WTC11 (cell line): ENCODE data around the gene NKPD1.

Experiments
- ATF6 ChIP-seq: sonication (generic); formaldehyde crosslinking; IDR thresholded peaks from 2 replicates; pipeline ENCODE4 v1.8.1; 2023; ENCODE audit warnings: mild to moderate bottlenecking, missing genetic modification reagents
- CREM ChIP-seq: sonication (generic); formaldehyde crosslinking; IDR thresholded peaks from 2 replicates; pipeline ENCODE4 v1.8.1; 2022; ENCODE audit warnings: mild to moderate bottlenecking, missing genetic modification reagents, moderate library complexity
- CTCF ChIP-seq: fragments of 200-600 bp; IDR thresholded peaks from 2 replicates; pipeline ENCODE4 v1.8.0; 2022; ENCODE audit warnings: antibody characterized with exemption
- E2F4 ChIP-seq: sonication (generic); formaldehyde crosslinking; IDR thresholded peaks from 2 replicates; pipeline ENCODE4 v1.8.1; 2022; ENCODE audit warnings: low read depth, mild to moderate bottlenecking, moderate library complexity, missing genetic modification reagents, borderline replicate concordance
- ESRRA ChIP-seq: sonication (generic); formaldehyde crosslinking; IDR thresholded peaks from 2 replicates; pipeline ENCODE4 v1.8.1; 2022; ENCODE audit warnings: mild to moderate bottlenecking, missing genetic modification reagents, borderline replicate concordance
- FOXK1 ChIP-seq: sonication (generic); formaldehyde crosslinking; IDR thresholded peaks from 2 replicates; pipeline ENCODE4 v1.8.0; 2022; ENCODE audit warnings: mild to moderate bottlenecking, moderate library complexity, missing genetic modification reagents
- MAX ChIP-seq: sonication (generic); formaldehyde crosslinking; IDR thresholded peaks from 2 replicates; pipeline ENCODE4 v1.8.0; 2022; ENCODE audit warnings: mild to moderate bottlenecking, missing genetic modification reagents
- RELA ChIP-seq: sonication (generic); formaldehyde crosslinking; IDR thresholded peaks from 2 replicates; pipeline ENCODE4 v1.8.1; 2022; ENCODE audit warnings: missing genetic modification reagents, mild to moderate bottlenecking, borderline replicate concordance
- TCF7 ChIP-seq: sonication (generic); formaldehyde crosslinking; IDR thresholded peaks from 2 replicates; pipeline ENCODE4 v1.8.0; 2022; ENCODE audit warnings: mild to moderate bottlenecking, low read depth, missing genetic modification reagents, moderate library complexity
- USF1 ChIP-seq: sonication (generic); formaldehyde crosslinking; IDR thresholded peaks from 2 replicates; pipeline ENCODE4 v1.8.0; 2022; ENCODE audit warnings: mild to moderate bottlenecking, missing genetic modification reagents
- USF2 ChIP-seq: sonication (generic); formaldehyde crosslinking; IDR thresholded peaks from 2 replicates; pipeline ENCODE4 v1.8.1; 2023; ENCODE audit warnings: mild to moderate bottlenecking, missing genetic modification reagents, moderate library complexity
- ZBTB43 ChIP-seq: sonication (generic); formaldehyde crosslinking; IDR thresholded peaks from 2 replicates; pipeline ENCODE4 v1.8.1; 2023; ENCODE audit warnings: mild to moderate bottlenecking, missing genetic modification reagents
- ZNF425 ChIP-seq: fragments of 250-450 bp; sonication (Bioruptor Pico); conservative IDR thresholded peaks from 2 replicates; pipeline ENCODE4 v1.9.0; 2021; ENCODE audit warnings: mild to moderate bottlenecking

GRCh38 chr19:45136507-45137178 is 24.1 kb downstream of the NKPD1 start:
- TF ChIP-seq RELA (CRISPR knock-in tag) (no peak), CTCF (no peak), ZBTB43 (CRISPR knock-in tag) (no peak), ESRRA (no peak), ZNF425 (CRISPR knock-in tag) (no peak), USF1 (CRISPR knock-in tag) (no peak), ATF6 (CRISPR knock-in tag) (no peak), USF2 (CRISPR knock-in tag) (no peak), CREM (CRISPR knock-in tag) (no peak), TCF7 (CRISPR knock-in tag) (no peak), MAX (CRISPR knock-in tag) (no peak), E2F4 (no peak), FOXK1 (CRISPR knock-in tag) (no peak)
